GM12878 (cell line): ENCODE data around the gene HMGN3.

Source experiments
- BHLHE40 ChIP-seq, 2 experiments: fragments of 450-650 bp in 1 of 2; IDR thresholded peaks; 2 replicates each; pipeline ENCODE4 v1.6.1; 2011 to 2017; ENCODE audit warnings: low read depth in 2 of 2, borderline replicate concordance in 1 of 2, improper control_type of control experiment in 1 of 2, low read length in 1 of 2, mild to moderate bottlenecking in 1 of 2
- CREB1 ChIP-seq: IDR thresholded peaks from 2 replicates; pipeline ENCODE4 v1.6.1; 2012; ENCODE audit warnings: low read depth, mild to moderate bottlenecking, inconsistent platforms
- CTCF ChIP-seq, 3 experiments: IDR thresholded peaks in 2 of 3; conservative IDR thresholded peaks in 1 of 3; 2 replicates each; pipeline ENCODE4 v1.5.1; 2011; ENCODE audit warnings: low read depth in 3 of 3, low read length in 3 of 3, mild to moderate bottlenecking in 3 of 3, control low read depth in 2 of 3, moderate library complexity in 2 of 3, inconsistent platforms in 1 of 3, mixed read lengths in 1 of 3; ENCODE audit not compliant: control insufficient read depth in 2 of 3, insufficient read depth in 1 of 3; ENCODE audit errors: extremely low read depth in 1 of 3
- EGR1 ChIP-seq, 2 experiments: IDR thresholded peaks; 1 replicate in 1 of 2; 2 replicates in 1 of 2; pipeline ENCODE4 v1.6.1; 2011 to 2012; ENCODE audit warnings: low read depth in 2 of 2, low read length in 2 of 2, borderline replicate concordance in 1 of 2, mild to moderate bottlenecking in 1 of 2, moderate library complexity in 1 of 2
- ELK1 ChIP-seq: IDR thresholded peaks from 2 replicates; pipeline ENCODE4 v1.6.1; 2012; ENCODE audit warnings: low read depth, low read length, improper control_type of control experiment
- MAX ChIP-seq: IDR thresholded peaks from 2 replicates; pipeline ENCODE4 v1.6.1; 2012; ENCODE audit warnings: low read depth, low read length, improper control_type of control experiment
- NFIC ChIP-seq: IDR thresholded peaks from 2 replicates; pipeline ENCODE4 v1.6.1; 2012; ENCODE audit warnings: low read depth, mild to moderate bottlenecking, inconsistent platforms, low read length, moderate library complexity
- NFXL1 ChIP-seq: fragments of 450-650 bp; IDR thresholded peaks from 2 replicates; pipeline ENCODE4 v1.6.1; 2017; ENCODE audit warnings: antibody characterized with exemption, mild to moderate bottlenecking, borderline replicate concordance
- POU2F2 ChIP-seq: IDR thresholded peaks from 3 replicates; pipeline ENCODE4 v1.6.1; 2011; ENCODE audit warnings: low read depth, mild to moderate bottlenecking, low read length, borderline replicate concordance
- SMARCA5 ChIP-seq: fragments of 450-650 bp; IDR thresholded peaks from 2 replicates; pipeline ENCODE4 v1.6.1; 2017; ENCODE audit warnings: mild to moderate bottlenecking
- SPI1 ChIP-seq: IDR thresholded peaks from 2 replicates; pipeline ENCODE4 v1.6.1; 2011; ENCODE audit warnings: low read depth, mild to moderate bottlenecking, low read length, moderate library complexity, borderline replicate concordance; ENCODE audit not compliant: insufficient read depth
- TAF1 ChIP-seq: IDR thresholded peaks from 2 replicates; pipeline ENCODE4 v1.6.1; 2011; ENCODE audit warnings: mild to moderate bottlenecking, low read depth, low read length, borderline replicate concordance

GRCh38 chr6:79158856-79159516, 75.5 kb downstream of the HMGN3 start:
- TF ChIP-seq ELK1 = no peak
- no peak for TF ChIP-seq EGR1 (IDR thresholded peaks at IDR 0.05; ENCODE audit: borderline replicate concordance in 1 of 2, low read depth in 2 of 2, low read length in 2 of 2)
- no peak for TF ChIP-seq SPI1
- TF ChIP-seq MAX = no peak
- TF ChIP-seq BHLHE40 (IDR thresholded peaks at IDR 0.05; ENCODE audit: borderline replicate concordance in 1 of 2, low read depth in 2 of 2, low read length in 1 of 2) = no peak
- no peak for TF ChIP-seq CTCF (IDR thresholded peaks at IDR 0.05 in 2 of 3, conservative IDR thresholded peaks at IDR 0.05 in 1 of 3; ENCODE audit: control insufficient read depth in 2 of 3, extremely low read depth in 1 of 3, insufficient read depth in 1 of 3, low read depth in 3 of 3, low read length in 3 of 3)
- no peak for TF ChIP-seq SMARCA5
- TF ChIP-seq POU2F2 = no peak
- TF ChIP-seq CREB1 = no peak
- TF ChIP-seq NFIC = no peak
- TF ChIP-seq NFXL1 = no peak
- no peak for TF ChIP-seq TAF1
